ENCODE measurements around the gene NRBP1.

NRBP1 gene
- total RNA-seq = 165 to 252 reads per million in 2 donors

DNA sequence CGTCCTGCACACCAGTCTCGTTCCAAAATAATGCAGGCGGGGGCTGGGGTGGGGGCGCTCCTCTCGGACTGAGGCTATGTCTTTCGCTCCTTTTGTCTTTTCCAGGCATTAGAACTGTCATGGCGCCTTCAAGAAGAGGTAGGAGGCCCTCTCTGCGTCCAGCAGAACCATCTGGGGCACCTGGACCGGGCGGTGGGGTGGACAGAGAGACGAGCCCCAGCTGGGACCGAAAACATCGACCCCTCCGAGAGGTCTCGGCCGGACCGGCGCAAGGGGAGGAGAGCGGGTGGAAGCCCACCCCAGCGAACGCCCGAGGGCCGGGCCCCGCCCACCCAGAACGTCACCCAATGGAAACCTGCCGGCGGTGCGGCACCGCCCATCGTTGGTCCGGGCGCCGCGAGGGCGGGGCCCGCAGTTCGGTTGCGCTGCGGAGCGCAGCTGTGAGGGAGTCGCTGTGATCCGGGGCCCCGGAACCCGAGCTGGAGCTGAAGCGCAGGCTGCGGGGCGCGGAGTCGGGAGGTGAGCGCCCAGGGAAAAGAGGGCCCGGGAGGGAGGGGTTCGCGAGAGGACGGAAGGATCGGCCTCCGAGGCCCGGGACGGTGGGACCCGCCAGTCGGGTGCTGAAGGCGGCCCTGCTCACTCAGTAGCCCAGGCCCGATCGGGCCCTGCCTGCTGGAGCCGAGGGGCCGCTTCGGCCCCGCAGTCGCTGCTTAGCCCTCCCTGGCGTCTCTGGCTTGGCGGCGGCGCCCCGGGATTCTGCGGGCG lies at the start of gene NRBP1:
Gene NRBP1, plus strand, starts transcription at position 419 of the 765 bp plus-strand sequence. CDS start 4,643 bp downstream, outside the sequence.
- peak; percentile 78 to 94 (median 86) for DNase-seq

DNA sequence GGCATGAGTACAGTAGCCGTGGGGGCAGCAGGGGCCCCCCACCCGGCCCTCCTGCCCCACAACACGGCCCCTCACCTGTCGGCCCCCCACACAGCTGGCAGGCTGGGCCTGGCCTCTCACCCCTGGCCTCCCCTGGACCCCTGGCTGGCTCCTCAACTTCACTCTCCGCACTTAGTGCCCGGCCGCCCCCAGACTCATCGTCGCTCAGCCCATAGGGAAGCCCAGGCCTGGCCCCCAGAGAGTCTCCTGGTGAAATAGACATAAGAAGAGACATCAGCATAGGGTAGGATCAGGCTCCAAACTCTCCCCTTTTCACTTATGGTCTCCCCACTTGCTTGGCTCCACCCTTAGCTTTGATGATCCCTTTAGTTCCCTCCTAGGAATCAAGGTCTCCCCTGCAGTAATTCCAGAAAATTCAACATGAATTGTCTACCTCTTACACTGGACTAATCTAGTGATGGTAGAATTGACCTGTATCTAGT lies 49.6 kb upstream of the NRBP1 start:
- DNase-seq = no peak

DNA sequence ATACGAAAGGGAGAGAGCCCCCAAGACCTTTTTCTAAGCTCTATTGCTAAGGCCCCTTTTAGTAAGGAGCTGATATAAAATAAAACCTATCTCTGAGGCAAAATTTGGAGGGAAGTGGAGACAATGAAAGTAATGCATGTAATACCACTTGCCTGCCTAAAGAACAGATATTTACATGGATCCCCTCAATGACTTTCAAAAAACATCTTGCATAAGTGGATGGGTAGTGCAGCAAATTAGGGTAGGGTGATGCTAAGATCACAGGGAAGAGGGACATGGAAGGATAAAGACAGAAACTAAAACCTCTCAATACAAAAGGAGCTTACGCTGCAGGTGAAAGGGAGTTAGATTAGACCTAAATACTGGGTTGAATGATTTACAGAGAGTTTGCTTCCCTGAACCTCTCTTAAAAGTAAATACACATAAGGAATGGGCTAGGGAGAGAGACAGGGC lies 49.0 kb upstream of the NRBP1 start:
- no peak for DNase-seq

DNA sequence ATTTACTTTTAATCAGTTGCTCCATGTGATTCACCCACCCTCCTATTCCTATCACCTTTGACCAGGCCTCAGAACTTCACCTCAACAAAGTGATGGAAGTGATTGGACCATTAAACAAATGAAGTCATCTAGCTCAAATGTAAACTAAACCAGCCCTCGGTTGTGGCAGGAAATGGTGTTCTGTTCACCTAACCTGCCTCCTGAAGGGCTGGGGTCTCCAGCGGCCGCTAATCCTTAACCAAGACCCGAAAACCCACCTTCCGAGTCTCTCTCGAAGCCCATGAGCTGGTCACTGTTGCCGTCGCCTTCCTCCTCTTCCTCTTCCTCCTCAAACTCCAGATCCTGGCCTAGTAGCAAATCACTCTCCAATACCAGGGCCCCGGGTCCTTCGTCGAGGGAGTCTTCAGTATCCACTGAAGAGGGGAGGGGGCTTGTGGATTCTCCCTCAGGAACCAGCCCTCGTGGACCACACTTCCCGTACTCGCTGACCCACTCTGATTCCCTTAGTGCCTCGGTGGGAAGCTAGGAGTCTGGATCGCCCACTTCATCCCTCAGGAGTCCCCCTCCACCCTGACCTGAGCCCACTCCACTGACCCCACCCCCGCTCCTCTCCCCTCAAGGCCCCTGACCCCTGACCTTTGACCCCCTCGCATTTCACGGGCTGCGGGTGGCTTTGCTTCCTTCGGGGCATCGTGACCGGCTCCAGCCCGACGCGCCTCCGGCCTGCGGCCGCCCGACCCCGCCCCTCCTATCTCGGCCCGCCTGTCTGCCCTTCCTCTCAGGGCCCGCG lies 48.4 kb upstream of the NRBP1 start:
- DNase-seq = peak in 1 of 5 experiments; percentile 71

DNA sequence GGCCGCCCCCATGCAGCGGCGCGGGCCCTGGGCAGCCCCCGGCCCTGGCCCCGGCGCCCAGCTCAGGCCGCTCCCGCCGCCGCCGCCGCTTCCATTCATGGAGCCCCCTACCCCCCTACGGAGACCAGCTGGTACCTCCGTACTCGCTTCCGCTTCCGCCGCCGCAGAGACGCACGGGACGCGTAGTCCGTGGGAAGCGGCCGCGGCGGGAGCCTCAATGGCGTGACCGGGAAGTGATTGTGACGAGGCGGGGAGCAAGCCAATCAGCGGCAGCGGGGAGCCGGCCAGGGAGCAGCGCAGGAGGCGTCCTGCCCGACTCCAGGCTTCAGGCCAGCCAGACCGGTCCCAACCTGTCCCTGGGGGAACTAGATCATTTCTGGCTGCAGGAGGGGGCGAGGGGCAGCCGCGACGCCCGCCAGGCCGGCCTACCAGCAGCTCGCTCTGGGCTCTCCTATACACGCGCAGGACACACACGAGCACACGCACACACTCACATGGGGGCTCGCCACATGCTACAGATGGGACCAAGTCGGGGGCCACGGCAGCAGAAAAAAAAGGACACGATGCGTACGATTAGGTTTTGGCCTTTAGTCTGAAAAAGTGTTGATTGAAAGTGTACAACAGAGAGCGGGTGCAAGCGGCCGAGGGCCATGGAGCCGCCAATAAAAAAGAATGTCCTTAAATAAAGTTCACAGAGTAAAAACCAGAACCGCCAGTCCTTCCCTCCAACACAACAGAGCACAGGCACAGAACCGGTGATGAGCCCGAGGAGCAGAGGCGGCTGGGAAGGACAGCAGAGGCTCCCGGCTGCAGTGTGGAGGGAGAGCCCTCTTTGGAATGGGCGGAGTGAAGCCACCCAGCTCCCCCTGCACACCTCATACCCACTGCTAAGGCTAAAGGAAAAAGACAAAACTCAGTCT lies 47.5 kb upstream of the NRBP1 start, which contains the start of gene ZNF513:
Gene ZNF513, minus strand, starts transcription at position 109 of the 920 bp plus-strand sequence. CDS start 208 bp downstream, outside the sequence.
- DNase-seq = peak; percentile 78 to 96 (median 79)

DNA sequence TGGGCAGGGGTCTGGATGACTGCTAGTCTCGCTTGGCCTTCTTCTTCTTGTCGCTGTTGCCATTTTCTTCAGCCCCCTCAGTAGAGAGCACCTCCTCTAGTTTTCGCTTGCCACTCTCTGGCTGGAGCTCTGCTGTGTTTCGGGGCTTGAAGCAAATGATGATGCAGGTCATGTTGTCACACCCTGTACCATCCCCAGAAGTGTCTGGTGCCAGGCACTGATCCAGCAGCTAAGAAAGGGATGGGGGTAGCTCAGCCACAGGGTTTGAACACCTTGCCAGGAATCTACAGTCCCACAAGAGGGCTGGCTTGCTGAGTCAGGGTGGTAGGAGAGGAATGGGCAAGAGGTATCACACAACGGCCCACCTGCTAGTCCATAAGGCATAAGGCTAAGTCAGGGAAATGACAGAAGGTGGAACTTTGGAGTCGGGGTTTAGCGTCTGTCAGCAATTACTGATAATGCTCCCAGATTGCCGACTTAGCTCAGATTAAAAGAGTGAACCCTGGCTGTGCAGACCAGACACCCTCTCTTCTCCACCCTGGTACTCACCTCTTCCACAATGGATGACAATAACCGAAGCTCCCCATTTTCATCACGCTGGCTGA lies 46.8 kb upstream of the NRBP1 start:
- DNase-seq = no peak

GRCh38 chr2:27390822-27391679 lies 37.4 kb upstream of the NRBP1 start:
- peak in 2 of 5 experiments; percentile 52 to 90 for DNase-seq

DNA sequence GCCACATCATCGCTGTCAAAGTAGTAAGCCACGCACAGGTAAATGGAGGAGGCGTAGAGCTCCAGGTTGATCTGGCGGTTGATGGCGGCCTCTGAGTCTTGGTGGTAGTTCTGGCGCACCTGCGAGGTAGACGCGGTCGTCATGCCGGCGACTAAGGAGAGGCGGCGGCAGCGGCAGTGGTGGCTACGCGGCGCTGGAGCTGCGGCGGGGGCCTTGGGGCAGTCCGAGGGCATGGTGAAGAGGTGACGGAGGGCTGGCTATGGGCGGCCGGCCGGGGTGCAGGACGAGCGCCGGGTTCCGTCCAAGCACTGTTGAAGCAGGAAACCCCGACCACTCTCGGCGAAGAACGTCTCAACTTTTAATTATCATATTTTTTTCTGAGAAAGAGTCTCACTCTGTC lies 35.2 kb upstream of the NRBP1 start:
- DNase-seq = no peak

- DNase-seq = no peak
Measured at GRCh38 chr2:27398962-27399361, 29.5 kb upstream of the NRBP1 start.

GRCh38 chr2:27400348-27401135 lies 27.9 kb upstream of the NRBP1 start:
- no peak for DNase-seq

DNA sequence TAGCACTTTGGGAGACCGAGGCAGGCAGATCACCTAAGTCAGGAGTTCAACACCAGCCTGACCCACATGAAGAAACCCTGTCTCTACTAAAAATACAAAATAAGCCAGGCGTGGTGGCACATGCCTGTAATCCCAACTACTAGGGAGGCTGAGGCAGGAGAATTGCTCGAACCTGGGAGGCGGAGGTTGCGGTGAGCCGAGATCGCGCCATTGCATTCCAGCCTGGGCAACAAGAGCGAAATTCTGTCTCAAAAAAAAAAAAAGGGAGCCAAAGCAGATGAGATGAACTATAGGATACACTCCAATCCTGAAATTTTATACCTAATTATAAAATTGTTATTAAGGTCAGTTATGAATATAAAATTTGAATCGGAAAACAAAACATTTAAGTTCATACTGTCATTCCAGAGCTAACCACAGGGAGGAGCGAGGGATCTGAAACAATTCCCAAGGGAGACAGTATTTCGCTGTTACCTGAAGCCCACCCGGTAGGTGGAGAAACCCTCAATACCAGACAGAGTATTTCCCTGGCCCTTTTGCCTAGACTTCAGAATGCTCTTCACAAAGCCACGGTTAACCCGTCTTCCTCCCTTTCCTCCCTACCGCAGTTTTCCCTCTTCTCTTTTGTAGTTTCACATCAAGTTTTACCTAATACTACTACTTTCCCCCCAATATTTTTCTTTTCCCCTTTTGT lies 20.5 kb upstream of the NRBP1 start:
- DNase-seq = no peak

- DNase-seq = peak in 1 of 5 experiments; percentile 24
Measured at GRCh38 chr2:27408601-27409320, 19.7 kb upstream of the NRBP1 start.

DNA sequence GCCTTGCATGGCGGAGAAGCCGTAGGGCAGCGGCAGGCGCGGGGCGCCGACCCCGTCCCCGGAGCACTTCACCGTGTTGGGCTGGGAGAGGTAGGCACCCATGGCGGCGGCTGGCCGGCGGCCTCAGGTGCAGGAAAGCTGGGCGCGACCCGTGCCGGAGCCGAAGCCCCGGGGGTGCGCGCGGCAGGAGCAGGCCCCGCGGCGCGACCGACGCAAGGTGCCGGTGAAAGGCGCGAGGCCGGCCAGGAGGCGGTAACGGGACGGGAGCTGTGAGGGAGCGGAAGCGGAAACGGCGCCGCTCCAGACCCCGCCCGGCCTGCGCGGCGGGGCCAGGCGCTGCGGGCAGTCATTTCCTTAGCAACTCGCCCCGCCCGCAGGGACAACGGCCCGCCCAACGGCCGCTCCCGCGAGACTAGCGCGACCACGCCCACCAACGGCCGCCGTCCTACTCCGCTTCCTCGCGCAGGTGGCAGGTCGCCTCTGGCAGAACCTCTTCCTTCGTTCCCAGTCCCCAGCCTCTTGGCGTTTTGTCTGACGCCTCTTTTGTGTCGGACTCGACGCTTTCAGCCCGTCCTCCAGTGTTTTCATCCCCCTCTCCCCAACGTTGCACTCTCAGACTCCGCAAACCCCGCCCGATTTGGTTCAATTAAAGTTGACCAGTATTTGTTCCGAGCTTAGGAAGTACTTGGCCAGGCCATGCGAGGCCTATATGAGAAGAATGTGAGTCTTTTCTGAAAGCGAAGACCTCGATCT lies 18.9 kb upstream of the NRBP1 start, which contains the start of gene PPM1G:
Gene PPM1G, minus strand, starts transcription at position 271 of the 753 bp plus-strand sequence. Its CDS starts 169 bp downstream, at position 102.
- peak; percentile 90 to 97 (median 96) for DNase-seq

- no peak for DNase-seq
Measured at GRCh38 chr2:27412419-27413152, 15.8 kb upstream of the NRBP1 start.

DNA sequence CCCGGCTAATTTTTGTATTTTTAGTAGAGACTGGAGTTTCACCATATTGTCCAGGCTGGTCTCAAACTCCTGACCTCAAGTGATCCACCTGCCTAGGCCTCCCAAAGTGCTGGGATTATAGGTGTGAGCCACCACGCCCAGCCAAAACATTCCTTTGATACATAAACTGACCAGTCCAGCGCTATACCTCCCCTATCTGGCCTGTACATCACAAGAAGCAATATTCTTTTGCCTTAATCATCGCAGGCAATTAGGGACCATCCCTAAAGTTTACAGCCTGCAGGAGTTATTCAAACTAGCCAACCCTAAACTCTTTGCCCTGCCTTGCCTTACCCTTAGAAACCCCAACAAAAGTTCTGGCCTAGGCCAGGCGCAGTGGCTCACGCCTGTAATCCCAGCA lies 12.3 kb upstream of the NRBP1 start:
- no peak for DNase-seq

DNA sequence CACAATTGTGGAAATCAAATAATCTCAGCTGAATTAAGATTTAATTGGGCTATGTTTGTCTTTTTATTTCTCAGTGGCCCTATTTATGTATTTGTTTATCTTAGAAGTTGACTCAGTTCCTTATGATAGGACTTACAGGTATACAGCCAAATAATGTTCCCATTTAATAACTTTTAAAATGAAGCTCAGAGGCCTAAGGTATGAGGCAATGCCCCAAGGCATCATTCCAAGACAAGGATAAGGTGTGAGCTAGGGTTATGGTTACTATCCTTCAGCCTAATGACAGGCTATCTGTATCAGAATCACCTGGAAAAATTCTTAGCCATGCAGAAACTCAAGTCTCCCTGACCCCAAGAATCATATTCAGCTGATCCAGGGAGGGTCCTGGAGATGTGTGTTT lies 7.4 kb upstream of the NRBP1 start:
- no peak for DNase-seq

DNA sequence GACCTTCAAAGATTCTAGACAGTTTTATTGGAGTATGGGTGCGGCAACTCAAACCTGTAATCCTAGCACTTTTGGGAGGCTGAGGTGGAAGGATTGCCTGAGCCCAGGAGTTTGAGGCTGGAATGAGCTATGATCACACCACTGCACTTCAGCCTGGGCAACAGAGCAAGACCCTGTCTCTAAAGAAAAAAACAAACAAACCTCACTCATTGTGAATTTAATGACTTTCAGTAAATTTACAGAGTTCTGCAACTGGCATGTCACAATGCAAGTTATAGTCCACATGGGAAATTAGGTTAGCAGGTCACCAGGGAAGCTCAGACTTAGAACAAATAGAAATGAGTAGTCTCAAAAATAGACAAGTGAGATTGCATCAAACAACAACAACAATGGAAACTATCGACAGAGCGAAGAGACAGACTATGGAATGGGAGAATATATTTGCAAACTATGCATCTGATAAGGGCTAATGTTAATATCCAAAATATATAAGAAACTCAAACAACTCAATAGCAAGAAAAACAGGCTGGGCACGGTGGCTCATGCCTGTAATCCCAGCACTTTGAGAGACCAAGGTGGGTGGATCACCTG lies 6.7 kb upstream of the NRBP1 start:
- DNase-seq = no peak
